Psoas muscle (tissue), 8 donors: Measurements from ENCODE around the gene TTN. TPM values are rescaled to one million over a fixed set of nuclear protein-coding genes. Genes with fewer than 3 reads are reported as not detected.

Experiments used
- ATAC-seq, 4 donors: fragments of 200-7000 bp; cut with Tn5 transposase; one replicate each; pipeline ENCODE4 v1.9.1; 2020; ENCODE audit warnings: moderate library complexity in 3 of 4, mild to moderate bottlenecking in 2 of 4
- DNase-seq, 2 donors: peaks; one replicate each; pipeline ENCODE4 v3.0.0-alpha.2; 2020
- H3K27ac ChIP-seq: fragments of 200-600 bp; one replicate; pipeline ENCODE4 v1.8.0; 2022
- H3K27me3 ChIP-seq, 3 donors: fragments of 200-600 bp in 1 of 3; one replicate each; pipeline versions ENCODE4 v1.6.1 to v1.8.0; 2013 to 2022; ENCODE audit warnings: low read length in 2 of 3, mild to moderate bottlenecking in 2 of 3, moderate library complexity in 1 of 3; ENCODE audit not compliant: insufficient read depth in 3 of 3
- H3K36me3 ChIP-seq, 2 donors: fragments of 200-600 bp in 1 of 2; one replicate each; pipeline versions ENCODE4 v1.6.1 to v1.8.0; 2013 to 2022; ENCODE audit warnings: low read depth in 1 of 2, mild to moderate bottlenecking in 1 of 2, moderate library complexity in 1 of 2; ENCODE audit not compliant: insufficient read depth in 1 of 2
- H3K4me1 ChIP-seq: fragments of 200-600 bp; one replicate; pipeline ENCODE4 v1.8.0; 2022
- H3K4me3 ChIP-seq: fragments of 200-600 bp; one replicate; pipeline ENCODE4 v1.8.0; 2022; ENCODE audit warnings: mild to moderate bottlenecking
- H3K9me3 ChIP-seq: fragments of 200-600 bp; one replicate; pipeline ENCODE4 v1.8.0; 2022
- WGBS, 3 donors: extraction: QIAGEN DNeasy Blood & Tissue Kit; methylation state at CpG; one replicate each; pipeline versions ENCODE4 v1.1.6 to v1.1.7; 2013; 5-methylcytosine and 5-hydroxymethylcytosine counted together
- intact Hi-C, 2 donors: fragments of 100-400 bp; cut with DNase I; formaldehyde crosslinking; loops; one replicate each; pipeline versions ENCODE4 v1.11.0 to v1.14.2; 2022
- polyA plus RNA-seq, 3 donors: library from polyadenylated mRNA; stranded (reverse); fragments of 200-250 nt; gene quantifications; one replicate each; pipeline ENCODE4 v1.2.3, GENCODE V29; 2013
- total RNA-seq, 4 donors: library from RNA; stranded (reverse); fragmentation: NEBNext Ultra II Directional in 2 of 4; extraction: Animal tissue kit (Norgen Biotek cat#: 25700) in 2 of 4; gene quantifications; one replicate each; pipeline versions ENCODE4 v1.2.1 to v1.2.4, GENCODE V29; 2021 to 2023
- TF ChIP-seq, protein P1 (sequence below): fragments of 200-600 bp; IDR thresholded peaks from one replicate; pipeline ENCODE4 v1.8.0; 2022; ENCODE audit warnings: antibody characterized with exemption
- donor health status: healthy with polysubstance abuse.
- donor health status: DM: no; HTN: no; CAD: no; lungs with moderate emphysema.
- donor health status: Bipolar disorder and iron deficiency.
- donor health status: healthy.
- donor health status: DM: yes; HTN: yes; CAD: no.
- donor health status: DM: no; HTN: no; CAD: no.
- donor health status: DM: no; HTN: no; CAD: no.
- donor health status: DM: yes; HTN: yes; CAD: no.

Gene TTN
- total and polyA plus RNA-seq, 7 donors: 137 to 7,650 (median 4,462) TPM

DNA sequence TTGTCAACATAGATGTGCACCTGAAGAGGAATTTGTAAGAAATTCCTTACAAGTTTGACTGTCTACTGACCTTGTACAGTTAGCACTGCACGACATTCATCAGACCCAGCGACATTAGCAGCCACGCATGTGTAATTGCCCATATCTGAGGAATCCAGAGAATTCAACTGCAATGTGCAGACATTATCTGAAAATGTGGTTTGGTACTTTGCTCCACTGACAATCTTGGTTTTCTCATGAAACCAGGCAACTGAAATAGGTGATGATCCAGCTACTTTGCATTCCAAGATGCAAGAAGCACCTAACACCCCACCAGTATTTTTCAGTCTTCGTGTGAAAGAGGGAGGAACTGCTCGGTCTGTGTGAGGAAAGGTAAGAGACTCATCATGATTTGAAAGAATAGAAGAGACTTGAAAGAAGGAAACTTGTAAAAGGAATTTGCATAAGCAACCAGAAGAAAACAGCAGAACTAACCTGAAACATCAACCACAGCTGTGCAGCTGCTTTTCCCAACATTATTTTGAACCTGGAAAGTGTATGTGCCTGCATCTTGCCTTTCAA lies 83.4 kb downstream of the TTN start:
- Histone ChIP-seq H3K4me1 (peaks cover 80% of the 10 kb centered on the region), H3K4me3 (no peak overlapping the region), H3K27me3 (no peaks in the 10 kb centered on the region), H3K36me3 (peaks cover 20 to 100% of the 10 kb centered on the region in 2 donors), H3K27ac (peak overlapping the region; percentile 50), H3K9me3 (no peaks in the 10 kb centered on the region)
- DNase-seq (no peak), ATAC-seq (peak in 2 of 4 donors; percentile 0 to 1)
- TF ChIP-seq, protein P1, sequence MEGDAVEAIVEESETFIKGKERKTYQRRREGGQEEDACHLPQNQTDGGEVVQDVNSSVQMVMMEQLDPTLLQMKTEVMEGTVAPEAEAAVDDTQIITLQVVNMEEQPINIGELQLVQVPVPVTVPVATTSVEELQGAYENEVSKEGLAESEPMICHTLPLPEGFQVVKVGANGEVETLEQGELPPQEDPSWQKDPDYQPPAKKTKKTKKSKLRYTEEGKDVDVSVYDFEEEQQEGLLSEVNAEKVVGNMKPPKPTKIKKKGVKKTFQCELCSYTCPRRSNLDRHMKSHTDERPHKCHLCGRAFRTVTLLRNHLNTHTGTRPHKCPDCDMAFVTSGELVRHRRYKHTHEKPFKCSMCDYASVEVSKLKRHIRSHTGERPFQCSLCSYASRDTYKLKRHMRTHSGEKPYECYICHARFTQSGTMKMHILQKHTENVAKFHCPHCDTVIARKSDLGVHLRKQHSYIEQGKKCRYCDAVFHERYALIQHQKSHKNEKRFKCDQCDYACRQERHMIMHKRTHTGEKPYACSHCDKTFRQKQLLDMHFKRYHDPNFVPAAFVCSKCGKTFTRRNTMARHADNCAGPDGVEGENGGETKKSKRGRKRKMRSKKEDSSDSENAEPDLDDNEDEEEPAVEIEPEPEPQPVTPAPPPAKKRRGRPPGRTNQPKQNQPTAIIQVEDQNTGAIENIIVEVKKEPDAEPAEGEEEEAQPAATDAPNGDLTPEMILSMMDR: no peak
- intact Hi-C loops: no loop called here
- WGBS, 3 donors: 42 to 71% (median 49%) methylated on average over 5 of the region's 5 CpGs

- Histone ChIP-seq H3K27me3 (no peaks in the 10 kb centered on the region), H3K9me3 (no peaks in the 10 kb centered on the region), H3K4me3 (no peak overlapping the region), H3K4me1 (peaks cover 84% of the 10 kb centered on the region), H3K36me3 (peaks cover 18 to 100% of the 10 kb centered on the region in 2 donors), H3K27ac (peak overlapping the region; percentile 60)
- ATAC-seq: peak in 3 of 4 donors; percentile 8 to 33 (median 26)
- intact Hi-C loops: no loop called here
- TF ChIP-seq, protein P1: no peak
- WGBS, 3 donors: 71 to 87% (median 85%) methylated on average over 3 of the region's 3 CpGs
- no peak for DNase-seq
Observed at GRCh38 chr2:178722296-178722695, 84.9 kb downstream of the TTN start.

- TF ChIP-seq, protein P1: no peak
- intact Hi-C loops: no loop called here
- Histone ChIP-seq H3K36me3 (peaks cover 22 to 100% of the 10 kb centered on the region in 2 donors), H3K27me3 (no peaks in the 10 kb centered on the region), H3K4me1 (peaks cover 89% of the 10 kb centered on the region), H3K9me3 (no peaks in the 10 kb centered on the region), H3K4me3 (no peak overlapping the region), H3K27ac (peak overlapping the region; percentile 60)
- DNase-seq: no peak
- 43 to 62% (median 48%) methylated on average over 9 of the region's 9 CpGs for WGBS, 3 donors
- ATAC-seq: peak; percentile 29 to 41 (median 36)
Observed at GRCh38 chr2:178718988-178719387, 88.2 kb downstream of the TTN start.

GRCh38 chr2:178718283-178718682 lies 88.9 kb downstream of the TTN start:
- ATAC-seq (peak; percentile 15 to 35 (median 26)), DNase-seq (no peak)
- intact Hi-C loops: no loop called here
- no peaks in the 10 kb centered on the region for H3K27me3 ChIP-seq
- H3K27ac ChIP-seq: peak overlapping the region; percentile 60
- peaks cover 26 to 100% of the 10 kb centered on the region in 2 donors for H3K36me3 ChIP-seq
- no peak overlapping the region for H3K4me3 ChIP-seq
- TF ChIP-seq, protein P1: no peak
- H3K4me1 ChIP-seq: peaks cover 91% of the 10 kb centered on the region
- 3 to 4% (median 4%) methylated on average over 2 of the region's 2 CpGs for WGBS, 3 donors
- H3K9me3 ChIP-seq: no peaks in the 10 kb centered on the region

- Histone ChIP-seq H3K27me3 (no peaks in the 10 kb centered on the region), H3K9me3 (no peaks in the 10 kb centered on the region), H3K4me3 (no peak overlapping the region), H3K36me3 (peaks cover 28 to 100% of the 10 kb centered on the region in 2 donors), H3K4me1 (peaks cover 89% of the 10 kb centered on the region), H3K27ac (peak overlapping the region; percentile 50)
- intact Hi-C loops: no loop called here
- WGBS, 3 donors: 75 to 91% (median 79%) methylated on average over 2 of the region's 2 CpGs
- no peak for ATAC-seq
- TF ChIP-seq, protein P1: no peak
- no peak for DNase-seq
Observed at GRCh38 chr2:178716394-178716793, 90.8 kb downstream of the TTN start.
